UCSD-AML1 (cell line): Measurements from ENCODE around the gene TTC29.
"Not testable (repeated sequence)": the region's sequence is repeated elsewhere in the genome, so short reads cannot be mapped to it uniquely, and the experiment has no call there.

Experiments used
- DNase-seq: peaks from one replicate; lab custom pipeline; 2025; ENCODE audit not compliant: unreplicated experiment; lab: John Stamatoyannopoulos, UW

The TTC29 gene

GRCh38 chr4:146739182-146739581 is 206.5 kb downstream of the TTC29 start:
- DNase-seq = no peak

GRCh38 chr4:146723519-146723918 is 222.1 kb downstream of the TTC29 start:
- not testable (repeated sequence) for DNase-seq

GRCh38 chr4:146709956-146710355 is 235.7 kb downstream of the TTC29 start:
- no peak for DNase-seq

GRCh38 chr4:146699910-146700309 is 245.8 kb downstream of the TTC29 start:
- no peak for DNase-seq

- DNase-seq = no peak
Measured at GRCh38 chr4:146674829-146675570, 270.7 kb downstream of the TTC29 start.

GRCh38 chr4:146663968-146664311 is 281.7 kb downstream of the TTC29 start:
- not testable (repeated sequence) for DNase-seq

- DNase-seq = no peak
Measured at GRCh38 chr4:146661367-146661766, 284.3 kb downstream of the TTC29 start.
